Activated naive CD4-positive, alpha-beta T cell treated with Interleukin-2 at 50 U/mL for 16 hours (primary cell): ENCODE results near the gene ABT1.

Experiments
- DNase-seq: peaks from one replicate; pipeline ENCODE4 v3.0.0-alpha.2; 2020

The ABT1 gene

GRCh38 chr6:26607434-26608230 lies 10.9 kb downstream of the ABT1 start:
- DNase-seq = peak; percentile 56

GRCh38 chr6:26609463-26609862 lies 12.7 kb downstream of the ABT1 start:
- DNase-seq = no peak

GRCh38 chr6:26611599-26611998 lies 14.8 kb downstream of the ABT1 start:
- DNase-seq = no peak

- no peak for DNase-seq
These were observed 16.4 kb downstream of the ABT1 start for GRCh38 chr6:26613201-26613600.

GRCh38 chr6:26613689-26614683 lies 17.2 kb downstream of the ABT1 start:
- DNase-seq = no peak

GRCh38 chr6:26623339-26623859 lies 26.6 kb downstream of the ABT1 start:
- no peak for DNase-seq

- no peak for DNase-seq
These were observed 27.8 kb downstream of the ABT1 start for GRCh38 chr6:26624557-26624956.

- DNase-seq = no peak
These were observed 31.1 kb downstream of the ABT1 start for GRCh38 chr6:26627843-26628242.

- DNase-seq = no peak
These were observed 32.6 kb downstream of the ABT1 start for GRCh38 chr6:26629359-26629758.

GRCh38 chr6:26640806-26641205 lies 44.1 kb downstream of the ABT1 start:
- no peak for DNase-seq

GRCh38 chr6:26646074-26646473 lies 49.3 kb downstream of the ABT1 start:
- no peak for DNase-seq
